Stimulated activated memory B cell treated with anti-CD40 and anti-IgM and Interleukin-4, amounts not matched to agents 10 μg/mL and 1 μg/mL and 100 μg/mL, for 72 hours (primary cell): ENCODE data around the gene ADGRE2.
"Not testable (repeated sequence)": the region's sequence is repeated elsewhere in the genome, so short reads cannot be mapped to it uniquely, and the experiment has no call there.

Source experiments
- ATAC-seq: fragments of 150-1000 bp; cut with Tn5 transposase; 2 replicates; pipeline ENCODE4 v1.10.0; 2021
- H3K27ac Mint-ChIP-seq: one replicate; pipeline ENCODE4 v1.8.0; 2022; ENCODE audit warnings: mild to moderate bottlenecking, mixed read lengths
- H3K27me3 Mint-ChIP-seq: one replicate; pipeline ENCODE4 v1.8.0; 2022; ENCODE audit warnings: mixed read lengths
- H3K36me3 Mint-ChIP-seq: one replicate; pipeline ENCODE4 v1.8.0; 2022; ENCODE audit warnings: mixed read lengths
- H3K4me1 Mint-ChIP-seq: one replicate; pipeline ENCODE4 v1.8.0; 2022; ENCODE audit warnings: mixed read lengths
- H3K4me3 Mint-ChIP-seq: one replicate; pipeline ENCODE4 v1.8.0; 2022; ENCODE audit warnings: mild to moderate bottlenecking, moderate library complexity, mixed read lengths
- H3K9me3 Mint-ChIP-seq: one replicate; pipeline ENCODE4 v1.8.0; 2022; ENCODE audit warnings: mixed read lengths

Gene ADGRE2

GRCh38 chr19:14784730-14785101, 6.4 kb upstream of the ADGRE2 start:
- H3K27me3 Mint-ChIP-seq, result peaks cover 39% of the 10 kb centered on the region
- not testable (repeated sequence) for H3K9me3 Mint-ChIP-seq, H3K36me3 Mint-ChIP-seq
- ATAC-seq, result peak; percentile 93
- peak overlapping the region; percentile 82 for H3K27ac Mint-ChIP-seq
- peaks cover 38% of the 10 kb centered on the region for H3K4me1 Mint-ChIP-seq
- peak overlapping the region; percentile 41 for H3K4me3 Mint-ChIP-seq

- H3K4me1 Mint-ChIP-seq, result peaks cover 38% of the 10 kb centered on the region
- not testable (repeated sequence) for H3K4me3 Mint-ChIP-seq, H3K9me3 Mint-ChIP-seq, ATAC-seq, H3K27ac Mint-ChIP-seq, H3K36me3 Mint-ChIP-seq
- H3K27me3 Mint-ChIP-seq, result peaks cover 50% of the 10 kb centered on the region
Measured at GRCh38 chr19:14783410-14783998, 5.1 kb upstream of the ADGRE2 start.

GRCh38 chr19:14782626-14783409, 4.5 kb upstream of the ADGRE2 start:
- Mint-ChIP-seq H3K36me3 (no peaks in the 10 kb centered on the region), H3K4me1 (peaks cover 38% of the 10 kb centered on the region), H3K27me3 (peaks cover 43% of the 10 kb centered on the region), H3K9me3 (no peaks in the 10 kb centered on the region), H3K4me3 (no peak overlapping the region), H3K27ac (no peak overlapping the region)
- ATAC-seq, result no peak

- not testable (repeated sequence) for H3K36me3 Mint-ChIP-seq, H3K4me3 Mint-ChIP-seq, ATAC-seq, H3K9me3 Mint-ChIP-seq, H3K27ac Mint-ChIP-seq
- peaks cover 41% of the 10 kb centered on the region for H3K4me1 Mint-ChIP-seq
- H3K27me3 Mint-ChIP-seq, result peaks cover 45% of the 10 kb centered on the region
Measured at GRCh38 chr19:14781713-14782536, 3.6 kb upstream of the ADGRE2 start.

- peak overlapping the region; percentile 51 for H3K27ac Mint-ChIP-seq
- H3K36me3 Mint-ChIP-seq, H3K9me3 Mint-ChIP-seq, H3K4me3 Mint-ChIP-seq: not testable (repeated sequence)
- peak; percentile 58 for ATAC-seq
- H3K4me1 Mint-ChIP-seq, result peaks cover 43% of the 10 kb centered on the region
- peaks cover 47% of the 10 kb centered on the region for H3K27me3 Mint-ChIP-seq
Measured at GRCh38 chr19:14780622-14781225, 2.4 kb upstream of the ADGRE2 start.

GRCh38 chr19:14779151-14779550, 791 bp upstream of the ADGRE2 start:
- no peak for ATAC-seq
- no peaks in the 10 kb centered on the region for H3K36me3 Mint-ChIP-seq

GRCh38 chr19:14777645-14778044, 715 bp downstream of the ADGRE2 start:
- H3K27me3 Mint-ChIP-seq, result peaks cover 56% of the 10 kb centered on the region
- not testable (repeated sequence) for H3K36me3 Mint-ChIP-seq, H3K4me3 Mint-ChIP-seq, H3K9me3 Mint-ChIP-seq, ATAC-seq, H3K27ac Mint-ChIP-seq
- H3K4me1 Mint-ChIP-seq, result peaks cover 29% of the 10 kb centered on the region

More at GRCh38 chr19:14779151-14779550, 791 bp upstream of the ADGRE2 start:
- Mint-ChIP-seq H3K9me3 (no peaks in the 10 kb centered on the region), H3K4me3 (no peak overlapping the region), H3K27ac (no peak overlapping the region), H3K27me3 (peaks cover 43% of the 10 kb centered on the region), H3K4me1 (peaks cover 34% of the 10 kb centered on the region)

- H3K27ac Mint-ChIP-seq, result peak overlapping the region; percentile 21
- peaks cover 33% of the 10 kb centered on the region for H3K4me1 Mint-ChIP-seq
- peaks cover 56% of the 10 kb centered on the region for H3K27me3 Mint-ChIP-seq
- H3K9me3 Mint-ChIP-seq, result no peaks in the 10 kb centered on the region
- peak; percentile 21 for ATAC-seq
- H3K36me3 Mint-ChIP-seq, result peaks cover 9% of the 10 kb centered on the region
- H3K4me3 Mint-ChIP-seq, result peak overlapping the region; percentile 76
Measured at GRCh38 chr19:14775869-14776586, 2.3 kb downstream of the ADGRE2 start.

GRCh38 chr19:14775326-14775725, 3.0 kb downstream of the ADGRE2 start:
- not testable (repeated sequence) for H3K27ac Mint-ChIP-seq, ATAC-seq, H3K36me3 Mint-ChIP-seq, H3K9me3 Mint-ChIP-seq
- Mint-ChIP-seq H3K27me3 (peaks cover 50% of the 10 kb centered on the region), H3K4me1 (peaks cover 28% of the 10 kb centered on the region), H3K4me3 (peak overlapping the region; percentile 76)

GRCh38 chr19:14774373-14774772, 4.0 kb downstream of the ADGRE2 start:
- Mint-ChIP-seq H3K4me1 (peaks cover 27% of the 10 kb centered on the region), H3K36me3 (peaks cover 9% of the 10 kb centered on the region), H3K27me3 (peaks cover 45% of the 10 kb centered on the region), H3K27ac (no peak overlapping the region), H3K9me3 (no peaks in the 10 kb centered on the region), H3K4me3 (no peak overlapping the region)
- no peak for ATAC-seq

GRCh38 chr19:14773722-14774121, 4.6 kb downstream of the ADGRE2 start:
- not testable (repeated sequence) for H3K9me3 Mint-ChIP-seq, H3K36me3 Mint-ChIP-seq, ATAC-seq, H3K4me3 Mint-ChIP-seq, H3K27ac Mint-ChIP-seq
- Mint-ChIP-seq H3K4me1 (peaks cover 27% of the 10 kb centered on the region), H3K27me3 (peaks cover 45% of the 10 kb centered on the region)

GRCh38 chr19:14772995-14773394, 5.4 kb downstream of the ADGRE2 start:
- no peaks in the 10 kb centered on the region for H3K9me3 Mint-ChIP-seq
- no peak for ATAC-seq
- H3K36me3 Mint-ChIP-seq, result peaks cover 9% of the 10 kb centered on the region
- H3K4me3 Mint-ChIP-seq, result no peak overlapping the region
- H3K27ac Mint-ChIP-seq, result no peak overlapping the region
- H3K4me1 Mint-ChIP-seq, result peaks cover 27% of the 10 kb centered on the region
- H3K27me3 Mint-ChIP-seq, result peaks cover 51% of the 10 kb centered on the region

- peaks cover 57% of the 10 kb centered on the region for H3K27me3 Mint-ChIP-seq
- H3K27ac Mint-ChIP-seq, result no peak overlapping the region
- ATAC-seq, result no peak
- H3K4me3 Mint-ChIP-seq, result no peak overlapping the region
- peaks cover 27% of the 10 kb centered on the region for H3K4me1 Mint-ChIP-seq
- peaks cover 9% of the 10 kb centered on the region for H3K36me3 Mint-ChIP-seq
- H3K9me3 Mint-ChIP-seq, result no peaks in the 10 kb centered on the region
Measured at GRCh38 chr19:14772467-14772866, 5.9 kb downstream of the ADGRE2 start.

GRCh38 chr19:14770944-14771839, 7.2 kb downstream of the ADGRE2 start:
- ATAC-seq, result no peak
- H3K4me1 Mint-ChIP-seq, result peaks cover 17% of the 10 kb centered on the region
- no peak overlapping the region for H3K4me3 Mint-ChIP-seq
- peaks cover 9% of the 10 kb centered on the region for H3K36me3 Mint-ChIP-seq
- no peaks in the 10 kb centered on the region for H3K9me3 Mint-ChIP-seq
- H3K27ac Mint-ChIP-seq, result no peak overlapping the region
- H3K27me3 Mint-ChIP-seq, result peaks cover 58% of the 10 kb centered on the region
